B cell (primary cell): ENCODE data around the gene S100A16. TPM values are rescaled to one million over a fixed set of nuclear protein-coding genes. Genes with fewer than 3 reads are reported as not detected.

Source experiments
- ATAC-seq: fragments of 200-7000 bp; cut with Tn5 transposase; one replicate; pipeline ENCODE4 v1.10.0; 2021; ENCODE audit warnings: low read depth, mild to moderate bottlenecking, moderate number of reproducible peaks, moderate library complexity
- CTCF ChIA-PET: fragments of 350-600 bp; sonication (Branson Sonifier 250); formaldehyde crosslinking; loops from one replicate; lab custom pipeline; 2021; ENCODE audit warnings: antibody characterized with exemption, inconsistent platforms; lab: Charles Lee
- POLR2A ChIA-PET: fragments of 350-600 bp; sonication (Branson Sonifier 250); formaldehyde crosslinking; loops from one replicate; lab custom pipeline; 2021; ENCODE audit warnings: antibody characterized with exemption; lab: Charles Lee
- DNase-seq: peaks from one replicate; pipeline ENCODE4 v3.0.0; 2013
- H2AFZ ChIP-seq: 2 replicates; pipeline ENCODE4 v1.6.1; 2012; ENCODE audit warnings: mild to moderate bottlenecking, low read depth, low read length; ENCODE audit not compliant: insufficient read depth, poor library complexity, severe bottlenecking
- H3K27ac ChIP-seq, 2 donors: 1 replicate in 1 of 2; 2 replicates in 1 of 2; pipeline ENCODE4 v1.5.1; 2012 to 2013; ENCODE audit warnings: low read length in 2 of 2, mild to moderate bottlenecking in 2 of 2, moderate library complexity in 1 of 2
- H3K27me3 ChIP-seq, 4 experiments: fragments of 200-600 bp in 1 of 4; sonication (generic) in 1 of 4; replicated peaks in 1 of 4; 1 replicate in 2 of 4; 2 replicates in 2 of 4; pipeline versions ENCODE4 v1.6.1 to v1.7.0; 2013 to 2016; ENCODE audit warnings: low read length in 3 of 4, mild to moderate bottlenecking in 2 of 4, mixed read lengths in 1 of 4, moderate library complexity in 1 of 4; ENCODE audit not compliant: insufficient read depth in 4 of 4, control insufficient read depth in 3 of 4; ENCODE audit errors: control extremely low read depth in 1 of 4
- H3K36me3 ChIP-seq, 2 experiments: replicated peaks in 1 of 2; 1 replicate in 1 of 2; 2 replicates in 1 of 2; pipeline versions ENCODE4 v1.6.1 to v1.7.1; 2013; ENCODE audit warnings: low read length in 1 of 2; ENCODE audit not compliant: insufficient read depth in 2 of 2, control insufficient read depth in 1 of 2; ENCODE audit errors: control extremely low read depth in 1 of 2, extremely low read depth in 1 of 2
- H3K4me1 ChIP-seq, 2 donors: fragments of 200-600 bp in 1 of 2; sonication (generic) in 1 of 2; 1 replicate in 1 of 2; 2 replicates in 1 of 2; pipeline versions ENCODE4 v1.5.1 to v1.6.1; 2013 to 2017; ENCODE audit warnings: low read length in 2 of 2; ENCODE audit not compliant: control insufficient read depth in 2 of 2, insufficient read depth in 2 of 2
- H3K4me2 ChIP-seq: replicated peaks from 2 replicates; pipeline ENCODE3; 2012; ENCODE audit warnings: mild to moderate bottlenecking, low read depth, low read length; ENCODE audit not compliant: poor library complexity, severe bottlenecking
- H3K4me3 ChIP-seq, 5 experiments: fragments of 200-600 bp in 1 of 5; sonication (generic) in 1 of 5; 1 replicate in 3 of 5; 2 replicates in 2 of 5; pipeline versions ENCODE4 v1.5.1 to v1.7.0; 2011 to 2016; ENCODE audit warnings: low read length in 4 of 5, mild to moderate bottlenecking in 4 of 5, low read depth in 2 of 5, control low read depth in 1 of 5, moderate library complexity in 1 of 5; ENCODE audit not compliant: insufficient read depth in 1 of 5; ENCODE audit errors: control extremely low read depth in 1 of 5, extremely low read depth in 1 of 5
- H3K79me2 ChIP-seq: fragments of 200-600 bp; sonication (generic); one replicate; pipeline ENCODE4 v1.6.0; 2016; ENCODE audit warnings: low read length; ENCODE audit not compliant: control insufficient read depth, insufficient read depth
- H3K9ac ChIP-seq: fragments of 200-600 bp; sonication (generic); 2 replicates; pipeline ENCODE4 v1.6.1; 2017; ENCODE audit warnings: mild to moderate bottlenecking, low read length, moderate library complexity
- H3K9me3 ChIP-seq, 3 donors: one replicate each; pipeline versions ENCODE4 v1.6.1 to v1.7.1; 2013; ENCODE audit warnings: low read length in 2 of 3; ENCODE audit not compliant: control insufficient read depth in 2 of 3, insufficient read depth in 1 of 3; ENCODE audit errors: control extremely low read depth in 1 of 3
- H4K20me1 ChIP-seq: 2 replicates; pipeline ENCODE4 v1.6.0; 2012; ENCODE audit warnings: mild to moderate bottlenecking, low read length; ENCODE audit not compliant: insufficient read depth, control insufficient read depth, poor library complexity, severe bottlenecking
- H3K27ac Mint-ChIP-seq: one replicate; pipeline ENCODE4 v1.8.0; 2021; ENCODE audit warnings: mixed read lengths
- H3K27me3 Mint-ChIP-seq: one replicate; pipeline ENCODE4 v1.8.0; 2021; ENCODE audit warnings: mixed read lengths
- H3K4me1 Mint-ChIP-seq: one replicate; pipeline ENCODE4 v1.8.0; 2021; ENCODE audit warnings: mixed read lengths
- H3K4me3 Mint-ChIP-seq: one replicate; pipeline ENCODE4 v1.8.0; 2021; ENCODE audit warnings: mixed read lengths
- H3K9me3 Mint-ChIP-seq: one replicate; pipeline ENCODE4 v1.8.0; 2022; ENCODE audit warnings: mixed read lengths; ENCODE audit not compliant: insufficient read depth
- EZH2 ChIP-seq: IDR thresholded peaks from 2 replicates; pipeline ENCODE4 v1.6.1; 2012; ENCODE audit warnings: borderline replicate concordance, low read depth, mild to moderate bottlenecking, moderate library complexity, low read length; ENCODE audit not compliant: insufficient read depth, poor library complexity, severe bottlenecking
- WGBS: methylation state at CpG from one replicate; pipeline ENCODE4 v1.1.5; 2013; ENCODE audit warnings: missing lambda C conversion rate; ENCODE audit not compliant: insufficient coverage; 5-methylcytosine and 5-hydroxymethylcytosine counted together
- intact Hi-C: fragments of 100-400 bp; cut with micrococcal nuclease; formaldehyde crosslinking; loops from one replicate; pipeline ENCODE4 v1.10.0; 2022
- polyA plus RNA-seq: library from polyadenylated mRNA; depleted of rRNA; stranded (reverse); fragments of >200 nt; gene quantifications from 2 replicates; pipeline ENCODE4 v1.2.3, GENCODE V29; 2012
- total RNA-seq, 2 donors: library from RNA; stranded (reverse); fragments of 120-200 nt in 1 of 2; gene quantifications; 1 replicate in 1 of 2; 2 replicates in 1 of 2; pipeline versions ENCODE4 v1.2.3 to v1.2.4, GENCODE V29; 2013 to 2022
- TF ChIP-seq, protein P1 (sequence below): fragments of 200-600 bp; IDR thresholded peaks from one replicate; pipeline ENCODE4 v1.8.0; 2022; ENCODE audit warnings: antibody characterized with exemption, mild to moderate bottlenecking

S100A16 gene
- total and polyA plus RNA-seq, 2 donors (not counting 1 experiment from before 2014, with no cell fraction given) = not detected

DNA sequence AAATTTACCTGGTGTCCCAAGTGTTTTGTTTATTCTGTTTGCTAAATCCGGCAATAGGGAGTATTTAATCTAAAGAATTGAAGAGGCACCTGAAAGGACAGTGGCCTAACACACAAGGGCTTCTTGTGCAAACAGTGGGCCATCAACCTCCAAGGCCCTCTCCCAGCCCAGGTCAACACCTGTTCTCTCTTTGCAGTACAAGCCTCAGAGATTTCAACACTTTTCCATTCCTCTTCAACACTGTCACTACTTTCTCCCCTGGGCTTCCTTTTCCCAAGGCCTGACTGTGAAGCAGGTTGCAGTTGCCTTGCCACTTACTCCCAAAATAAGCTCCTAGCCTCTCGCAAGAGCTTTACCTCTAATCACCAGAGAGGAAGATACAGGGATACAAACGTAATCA, 42.4 kb upstream of the S100A16 start:
- H3K36me3 ChIP-seq = no peaks in the 10 kb centered on the region
- H3K9me3 ChIP-seq = no peaks in the 10 kb centered on the region
- Mint-ChIP-seq H3K4me3 (no peak overlapping the region), H3K4me1 (peaks cover 12% of the 10 kb centered on the region), H3K27ac (no peak overlapping the region), H3K9me3 (no peaks in the 10 kb centered on the region), H3K27me3 (no peaks in the 10 kb centered on the region)
- no peak overlapping the region for H3K4me2 ChIP-seq
- POLR2A ChIA-PET = no interaction called here
- peaks cover 23% of the 10 kb centered on the region for H3K79me2 ChIP-seq
- peaks cover 5 to 15% of the 10 kb centered on the region in 2 donors for H3K4me1 ChIP-seq
- no peak overlapping the region for H3K9ac ChIP-seq
- CTCF ChIA-PET = no interaction called here
- intact Hi-C loops = loop anchor here (5.0 kb wide), 1 partner anchor 337 kb away; the partner anchor contains the start of gene RPS27
- ATAC-seq (no peak), DNase-seq (no peak)
- TF ChIP-seq EZH2 = no peak
- TF ChIP-seq, protein P1, sequence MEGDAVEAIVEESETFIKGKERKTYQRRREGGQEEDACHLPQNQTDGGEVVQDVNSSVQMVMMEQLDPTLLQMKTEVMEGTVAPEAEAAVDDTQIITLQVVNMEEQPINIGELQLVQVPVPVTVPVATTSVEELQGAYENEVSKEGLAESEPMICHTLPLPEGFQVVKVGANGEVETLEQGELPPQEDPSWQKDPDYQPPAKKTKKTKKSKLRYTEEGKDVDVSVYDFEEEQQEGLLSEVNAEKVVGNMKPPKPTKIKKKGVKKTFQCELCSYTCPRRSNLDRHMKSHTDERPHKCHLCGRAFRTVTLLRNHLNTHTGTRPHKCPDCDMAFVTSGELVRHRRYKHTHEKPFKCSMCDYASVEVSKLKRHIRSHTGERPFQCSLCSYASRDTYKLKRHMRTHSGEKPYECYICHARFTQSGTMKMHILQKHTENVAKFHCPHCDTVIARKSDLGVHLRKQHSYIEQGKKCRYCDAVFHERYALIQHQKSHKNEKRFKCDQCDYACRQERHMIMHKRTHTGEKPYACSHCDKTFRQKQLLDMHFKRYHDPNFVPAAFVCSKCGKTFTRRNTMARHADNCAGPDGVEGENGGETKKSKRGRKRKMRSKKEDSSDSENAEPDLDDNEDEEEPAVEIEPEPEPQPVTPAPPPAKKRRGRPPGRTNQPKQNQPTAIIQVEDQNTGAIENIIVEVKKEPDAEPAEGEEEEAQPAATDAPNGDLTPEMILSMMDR = no peak
- H3K4me3 ChIP-seq = no peak overlapping the region
- 100% methylated on average over 1 of the region's 3 CpGs for WGBS
- H3K27ac ChIP-seq = no peak overlapping the region
- H3K27me3 ChIP-seq = no peaks in the 10 kb centered on the region
- no peaks in the 10 kb centered on the region for H4K20me1 ChIP-seq
- no peak overlapping the region for H2AFZ ChIP-seq

DNA sequence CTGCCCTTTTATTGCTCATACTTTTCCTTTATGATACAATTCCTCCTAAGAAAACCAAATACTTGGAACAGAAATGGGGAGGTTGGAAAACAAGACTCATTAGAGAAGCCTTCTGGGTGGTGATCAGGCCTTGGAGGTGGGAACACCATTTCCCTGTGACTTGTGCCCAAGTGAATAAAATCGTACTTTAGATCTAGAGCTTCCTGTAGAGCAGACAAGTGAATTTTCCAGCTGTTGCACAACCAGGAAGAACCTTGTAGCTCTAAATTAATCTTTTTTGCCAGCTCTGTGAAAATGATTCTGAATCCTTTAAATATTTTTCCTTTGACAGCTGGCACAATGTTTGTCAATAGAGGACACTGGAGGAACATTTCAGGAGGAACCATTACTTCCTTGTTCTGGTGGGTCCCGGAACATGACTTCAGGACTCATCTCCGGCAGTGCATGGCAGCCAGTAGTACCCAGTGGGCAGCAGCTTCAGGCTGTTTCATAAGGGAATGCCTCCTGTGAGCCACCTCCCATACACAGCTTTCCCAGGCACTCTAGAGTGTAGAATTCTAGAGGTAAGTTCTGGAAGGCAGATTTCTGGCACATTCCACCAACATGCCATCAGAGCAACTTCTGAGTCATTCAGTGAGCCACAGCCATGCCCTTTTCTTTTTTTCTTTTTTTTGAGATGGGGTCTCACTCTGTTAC, 40.0 kb upstream of the S100A16 start:
- no peak overlapping the region for H3K4me3 Mint-ChIP-seq
- H3K4me2 ChIP-seq = no peak overlapping the region
- H3K4me3 ChIP-seq = no peak overlapping the region
- DNase-seq (no peak), ATAC-seq (no peak)
- no peak overlapping the region for H3K27ac Mint-ChIP-seq
- H3K27me3 ChIP-seq = no peaks in the 10 kb centered on the region
- no peaks in the 10 kb centered on the region for H4K20me1 ChIP-seq
- no peak overlapping the region for H2AFZ ChIP-seq
- no peaks in the 10 kb centered on the region for H3K9me3 Mint-ChIP-seq
- peaks cover 0 to 1% of the 10 kb centered on the region in 2 donors for H3K4me1 ChIP-seq
- ChIA-PET POLR2A (no interaction called here), CTCF (interaction anchor here (0.9 to 1.5 kb wide), 2 partner anchors 9 to 19 kb away, joined by 3 read pairs; partner anchors contain the start of gene CHTOP)
- peaks cover 0 to under 1% of the 10 kb centered on the region in 2 experiments for H3K36me3 ChIP-seq
- peaks cover 4% of the 10 kb centered on the region for H3K79me2 ChIP-seq
- H3K9ac ChIP-seq = no peak overlapping the region
- intact Hi-C loops = no loop called here
- H3K27me3 Mint-ChIP-seq = no peaks in the 10 kb centered on the region
- no peaks in the 10 kb centered on the region for H3K4me1 Mint-ChIP-seq
- TF ChIP-seq, protein P1 = no peak
- TF ChIP-seq EZH2 = no peak
- H3K27ac ChIP-seq = no peak overlapping the region
- H3K9me3 ChIP-seq = no peaks in the 10 kb centered on the region
- 63% methylated on average over 2 of the region's 3 CpGs for WGBS
